ENCODE data around the gene RBM3.
"Not testable (repeated sequence)": the region's sequence is repeated elsewhere in the genome, so short reads cannot be mapped to it uniquely, and the experiment has no call there.

Gene RBM3

DNA sequence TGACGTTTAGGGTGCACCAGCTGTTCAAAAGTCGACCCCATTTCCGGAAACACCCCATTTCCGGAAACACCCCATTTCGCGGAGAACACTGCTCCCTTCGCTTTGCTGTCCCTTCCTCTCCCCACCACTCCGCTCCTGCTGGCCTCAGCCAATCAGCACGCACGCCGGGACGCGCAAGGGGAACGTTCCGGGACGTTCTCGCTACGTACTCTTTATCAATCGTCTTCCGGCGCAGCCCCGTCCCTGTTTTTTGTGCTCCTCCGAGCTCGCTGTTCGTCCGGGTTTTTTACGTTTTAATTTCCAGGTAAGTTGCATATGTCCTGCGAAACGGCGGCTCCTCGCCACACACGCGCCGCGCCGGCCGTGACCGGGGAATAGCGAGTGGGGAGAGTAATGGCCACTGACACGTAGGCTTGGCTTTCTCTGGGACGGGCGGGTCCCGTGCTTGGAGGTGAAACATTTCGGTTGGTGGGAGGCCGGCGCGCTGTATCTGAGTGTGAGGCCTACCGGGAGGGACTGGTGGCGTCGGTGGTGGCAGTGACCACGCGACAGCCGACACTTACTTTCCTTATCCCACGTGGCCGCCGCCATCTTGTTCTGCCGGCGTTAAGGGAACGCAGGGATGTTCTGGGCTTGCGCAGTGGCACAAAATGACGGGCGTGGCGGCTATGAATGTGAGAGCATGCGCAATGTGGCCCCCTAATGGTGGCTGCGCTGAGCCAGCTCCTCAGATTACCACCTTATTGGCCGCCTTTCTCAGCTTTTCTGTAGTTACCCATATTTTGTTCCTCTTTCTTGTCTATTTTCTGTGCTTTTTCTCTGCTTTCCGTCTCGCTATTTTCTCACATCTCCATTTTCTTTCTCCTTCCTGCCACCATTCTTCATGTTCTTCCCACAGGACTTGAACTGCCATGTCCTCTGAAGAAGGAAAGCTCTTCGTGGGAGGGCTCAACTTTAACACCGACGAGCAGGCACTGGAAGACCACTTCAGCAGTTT lies at the start of gene RBM3:
RBM3 (plus strand) TSS at position 215 of the 997 bp plus-strand sequence; CDS start at position 912, 697 bp downstream.
- peaks cover 0 to 15% of the 10 kb centered on the region in 2 donors for H3K4me1 ChIP-seq (ENCODE audit: control insufficient read depth in 1 of 2, insufficient read depth in 2 of 2, low read length in 2 of 2)
- no peaks in the 10 kb centered on the region for H3K27me3 ChIP-seq (ENCODE audit: low read depth, low read length)
- peak within 1 kb of the TSS; percentile 97 for H3K27ac ChIP-seq (ENCODE audit: low read length)
- peak within 1 kb of the TSS; percentile 69 to 97 for H3K4me3 ChIP-seq (ENCODE audit: low read depth in 1 of 2, low read length in 2 of 2)
- peaks cover 29 to 40% of the 10 kb centered on the region in 2 donors for H3K36me3 ChIP-seq (ENCODE audit: control insufficient read depth in 1 of 2, insufficient read depth in 2 of 2, low read length in 2 of 2)
- H3K9me3 ChIP-seq (ENCODE audit: control insufficient read depth in 1 of 2, low read length in 2 of 2), result no peaks in the 10 kb centered on the region

DNA sequence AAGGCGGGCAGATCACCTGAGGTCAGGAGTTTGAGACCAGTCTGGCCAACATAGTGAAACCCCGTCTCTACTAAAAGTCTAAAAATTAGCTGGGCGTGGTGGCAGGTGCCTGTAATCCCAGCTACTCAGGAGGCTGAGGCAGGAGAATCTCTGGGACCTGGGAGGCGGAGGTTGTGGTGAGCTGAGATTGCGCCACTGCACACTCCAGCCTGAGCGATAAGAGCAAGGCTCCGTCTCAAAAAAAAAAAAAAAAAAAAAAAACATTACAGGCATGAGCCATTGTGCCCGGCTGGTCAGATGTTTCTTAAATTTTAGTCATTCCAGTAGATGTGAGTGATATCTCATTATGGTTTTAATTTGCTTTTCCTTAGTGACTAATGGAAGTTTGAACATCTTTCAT lies 48.4 kb upstream of the RBM3 start:
- not testable (repeated sequence) for H3K27ac ChIP-seq (ENCODE audit: low read length); H3K9me3 ChIP-seq (ENCODE audit: control insufficient read depth in 1 of 2, low read length in 2 of 2); H3K4me1 ChIP-seq (ENCODE audit: control insufficient read depth in 1 of 2, insufficient read depth in 2 of 2, low read length in 2 of 2); H3K27me3 ChIP-seq (ENCODE audit: low read depth, low read length); H3K4me3 ChIP-seq (ENCODE audit: low read depth in 1 of 2, low read length in 2 of 2)
- H3K36me3 ChIP-seq (ENCODE audit: control insufficient read depth in 1 of 2, insufficient read depth in 2 of 2, low read length in 2 of 2), result peaks cover 5 to 10% of the 10 kb centered on the region in 2 donors

DNA sequence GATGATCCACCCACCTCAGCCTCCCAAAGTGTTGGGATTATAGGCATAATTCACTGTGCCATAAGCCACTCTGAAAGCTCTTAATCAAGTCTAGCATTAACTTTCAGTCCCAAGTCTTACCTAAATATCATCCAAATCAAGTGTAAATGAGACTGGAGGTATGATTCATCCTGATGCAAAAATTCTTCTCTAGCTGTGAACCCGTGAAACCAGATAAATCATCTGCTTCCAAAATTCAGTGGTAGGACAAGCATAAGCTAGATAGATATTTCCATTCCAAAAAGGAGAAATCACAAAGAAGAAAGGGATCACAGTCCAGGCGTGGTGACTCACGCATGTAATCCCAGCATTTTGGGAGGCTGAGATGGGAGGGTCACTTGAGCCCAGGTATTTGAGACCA lies 43.5 kb upstream of the RBM3 start:
- H3K4me1 ChIP-seq (ENCODE audit: control insufficient read depth in 1 of 2, insufficient read depth in 2 of 2, low read length in 2 of 2), result no peaks in the 10 kb centered on the region
- peaks cover 5 to 10% of the 10 kb centered on the region in 2 donors for H3K36me3 ChIP-seq (ENCODE audit: control insufficient read depth in 1 of 2, insufficient read depth in 2 of 2, low read length in 2 of 2)
- no peaks in the 10 kb centered on the region for H3K27me3 ChIP-seq (ENCODE audit: low read depth, low read length)
- H3K27ac ChIP-seq (ENCODE audit: low read length), result no peak overlapping the region
- no peak overlapping the region for H3K4me3 ChIP-seq (ENCODE audit: low read depth in 1 of 2, low read length in 2 of 2)
- H3K9me3 ChIP-seq (ENCODE audit: control insufficient read depth in 1 of 2, low read length in 2 of 2), result no peaks in the 10 kb centered on the region

DNA sequence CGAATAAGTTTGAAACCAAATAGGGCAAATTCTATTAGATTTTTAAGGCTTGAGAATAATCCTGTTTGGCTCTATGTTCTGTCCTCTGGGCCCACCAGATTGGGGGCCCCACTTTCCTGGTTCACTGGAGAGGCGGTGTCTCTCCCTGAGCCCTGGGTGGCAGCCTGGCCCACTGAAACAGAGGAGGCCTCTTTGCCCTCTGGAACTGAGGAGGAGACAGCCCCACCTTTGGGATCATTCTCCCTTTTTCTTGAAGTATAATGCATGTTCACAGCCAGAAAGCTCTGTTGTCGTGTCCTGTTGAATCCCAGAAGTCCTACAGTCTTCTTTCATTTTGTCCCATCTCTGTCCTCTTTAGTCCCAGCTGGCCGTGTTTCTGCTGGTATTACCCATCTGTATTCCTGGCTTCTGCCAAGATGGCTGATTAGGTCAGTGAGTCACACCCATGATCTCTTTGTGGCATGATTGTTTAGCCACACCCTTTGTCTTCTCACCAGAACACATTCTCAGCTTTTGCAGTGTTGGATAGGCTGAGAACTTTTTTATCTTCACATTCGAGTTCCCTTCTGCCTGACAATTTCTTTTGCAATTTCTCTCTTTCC lies 42.8 kb upstream of the RBM3 start:
- Histone ChIP-seq H3K4me1 (ENCODE audit: control insufficient read depth in 1 of 2, insufficient read depth in 2 of 2, low read length in 2 of 2) (no peaks in the 10 kb centered on the region), H3K36me3 (ENCODE audit: control insufficient read depth in 1 of 2, insufficient read depth in 2 of 2, low read length in 2 of 2) (peaks cover 5 to 10% of the 10 kb centered on the region in 2 donors), H3K9me3 (ENCODE audit: control insufficient read depth in 1 of 2, low read length in 2 of 2) (no peaks in the 10 kb centered on the region), H3K4me3 (ENCODE audit: low read depth in 1 of 2, low read length in 2 of 2) (no peak overlapping the region), H3K27me3 (ENCODE audit: low read depth, low read length) (no peaks in the 10 kb centered on the region), H3K27ac (ENCODE audit: low read length) (no peak overlapping the region)

DNA sequence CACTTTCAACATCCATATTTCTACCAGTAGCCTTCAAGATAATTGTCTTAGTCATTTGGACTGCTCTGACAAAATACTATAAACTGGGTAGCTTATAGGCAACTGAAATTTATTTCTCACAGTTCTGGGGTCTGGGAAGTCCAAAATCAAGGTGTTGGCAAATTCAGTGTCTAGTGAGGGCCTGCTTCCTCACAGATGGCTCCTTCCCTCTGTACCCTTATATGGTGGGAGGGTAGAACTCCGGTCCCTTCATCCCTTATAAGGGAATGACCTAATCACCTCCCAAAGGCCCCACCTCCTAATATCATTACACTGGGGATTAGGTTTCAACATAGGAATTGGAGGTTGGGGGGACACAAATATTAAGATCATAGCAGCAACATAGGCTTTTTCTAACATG lies 42.1 kb upstream of the RBM3 start:
- peaks cover 2% of the 10 kb centered on the region in 2 donors for H3K36me3 ChIP-seq (ENCODE audit: control insufficient read depth in 1 of 2, insufficient read depth in 2 of 2, low read length in 2 of 2)
- no peaks in the 10 kb centered on the region for H3K27me3 ChIP-seq (ENCODE audit: low read depth, low read length)
- H3K4me1 ChIP-seq (ENCODE audit: control insufficient read depth in 1 of 2, insufficient read depth in 2 of 2, low read length in 2 of 2), result no peaks in the 10 kb centered on the region
- H3K9me3 ChIP-seq (ENCODE audit: control insufficient read depth in 1 of 2, low read length in 2 of 2), result no peaks in the 10 kb centered on the region
- H3K4me3 ChIP-seq (ENCODE audit: low read depth in 1 of 2, low read length in 2 of 2), result no peak overlapping the region
- H3K27ac ChIP-seq (ENCODE audit: low read length), result no peak overlapping the region

DNA sequence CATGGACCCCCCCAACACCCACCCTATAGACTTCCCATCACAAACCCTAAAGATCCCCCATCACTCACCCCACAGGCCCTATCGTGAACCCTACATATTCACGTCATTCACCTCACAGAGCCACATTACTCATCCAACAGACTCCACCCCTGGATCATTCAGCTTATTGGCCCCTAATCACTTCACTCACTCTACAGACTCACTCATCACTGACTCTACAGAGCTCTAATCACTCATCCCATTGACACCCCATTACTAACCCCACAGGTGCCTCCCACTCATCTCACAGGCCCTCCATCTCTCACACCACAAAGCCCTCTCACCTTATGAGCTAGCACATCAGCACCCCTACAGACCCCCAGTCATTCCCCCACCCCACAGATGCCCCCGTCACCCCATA lies 41.1 kb upstream of the RBM3 start:
- H3K9me3 ChIP-seq (ENCODE audit: control insufficient read depth in 1 of 2, low read length in 2 of 2), result no peaks in the 10 kb centered on the region
- H3K4me1 ChIP-seq (ENCODE audit: control insufficient read depth in 1 of 2, insufficient read depth in 2 of 2, low read length in 2 of 2), result no peaks in the 10 kb centered on the region
- no peaks in the 10 kb centered on the region for H3K27me3 ChIP-seq (ENCODE audit: low read depth, low read length)
- H3K27ac ChIP-seq (ENCODE audit: low read length), result no peak overlapping the region
- H3K4me3 ChIP-seq (ENCODE audit: low read depth in 1 of 2, low read length in 2 of 2), result no peak overlapping the region
- H3K36me3 ChIP-seq (ENCODE audit: control insufficient read depth in 1 of 2, insufficient read depth in 2 of 2, low read length in 2 of 2), result no peaks in the 10 kb centered on the region

- Histone ChIP-seq H3K36me3 (ENCODE audit: control insufficient read depth in 1 of 2, insufficient read depth in 2 of 2, low read length in 2 of 2) (no peaks in the 10 kb centered on the region), H3K4me1 (ENCODE audit: control insufficient read depth in 1 of 2, insufficient read depth in 2 of 2, low read length in 2 of 2) (peaks cover 3 to 4% of the 10 kb centered on the region in 2 donors), H3K9me3 (ENCODE audit: control insufficient read depth in 1 of 2, low read length in 2 of 2) (no peaks in the 10 kb centered on the region), H3K27ac (ENCODE audit: low read length) (peak overlapping the region; percentile 23), H3K4me3 (ENCODE audit: low read depth in 1 of 2, low read length in 2 of 2) (peak overlapping the region in 1 of 2 donors; percentile 68), H3K27me3 (ENCODE audit: low read depth, low read length) (no peaks in the 10 kb centered on the region)
Measured at GRCh38 chrX:48538641-48539344, 35.5 kb upstream of the RBM3 start.

DNA sequence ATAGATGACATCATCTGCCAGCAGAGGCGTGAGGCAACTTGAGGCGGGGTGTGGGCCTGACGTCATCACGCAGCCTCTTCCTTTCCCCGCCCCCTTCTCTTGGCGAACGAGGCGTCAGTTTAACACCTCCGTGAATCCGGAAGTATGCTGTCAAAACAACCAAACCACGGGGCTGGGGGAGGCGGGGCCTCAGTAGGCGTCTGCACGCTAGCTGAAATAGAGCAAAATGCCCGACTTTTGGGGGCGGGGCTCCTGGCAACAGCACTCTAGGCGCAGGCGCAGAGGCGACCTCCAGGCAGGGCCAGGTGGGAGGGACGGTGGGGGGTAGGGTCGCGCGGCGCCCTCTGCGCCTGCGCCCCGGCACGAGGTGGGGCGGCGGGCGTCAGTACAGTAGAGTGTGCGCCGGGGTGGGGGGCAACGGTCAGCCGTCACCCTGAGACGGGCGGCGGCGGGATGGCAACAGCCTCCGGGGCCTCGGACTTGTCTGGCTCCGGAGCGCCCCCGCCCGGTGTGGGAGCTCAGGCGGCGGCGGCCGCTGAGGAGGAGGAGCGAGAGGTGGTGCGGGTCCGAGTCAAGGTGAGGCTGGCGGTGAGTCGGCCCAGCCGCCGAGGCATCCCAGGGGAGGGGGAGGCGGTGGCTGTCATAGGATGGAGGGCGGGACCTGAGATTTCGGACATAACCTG lies 34.8 kb upstream of the RBM3 start, which contains the start of gene TBC1D25:
TBC1D25 (plus strand) TSS at position 370 of the 683 bp plus-strand sequence; CDS start at position 454, 84 bp downstream.
- H3K27me3 ChIP-seq (ENCODE audit: low read depth, low read length), result no peaks in the 10 kb centered on the region
- H3K4me1 ChIP-seq (ENCODE audit: control insufficient read depth in 1 of 2, insufficient read depth in 2 of 2, low read length in 2 of 2), result peaks cover 3 to 4% of the 10 kb centered on the region in 2 donors
- no peaks in the 10 kb centered on the region for H3K9me3 ChIP-seq (ENCODE audit: control insufficient read depth in 1 of 2, low read length in 2 of 2)
- peak within 1 kb of the TSS; percentile 61 to 68 for H3K4me3 ChIP-seq (ENCODE audit: low read depth in 1 of 2, low read length in 2 of 2)
- no peaks in the 10 kb centered on the region for H3K36me3 ChIP-seq (ENCODE audit: control insufficient read depth in 1 of 2, insufficient read depth in 2 of 2, low read length in 2 of 2)
- H3K27ac ChIP-seq (ENCODE audit: low read length), result peak within 1 kb of the TSS; percentile 60

- no peaks in the 10 kb centered on the region for H3K9me3 ChIP-seq (ENCODE audit: control insufficient read depth in 1 of 2, low read length in 2 of 2)
- no peaks in the 10 kb centered on the region for H3K27me3 ChIP-seq (ENCODE audit: low read depth, low read length)
- peak overlapping the region; percentile 60 for H3K27ac ChIP-seq (ENCODE audit: low read length)
- H3K4me1 ChIP-seq (ENCODE audit: control insufficient read depth in 1 of 2, insufficient read depth in 2 of 2, low read length in 2 of 2), result peaks cover 3 to 4% of the 10 kb centered on the region in 2 donors
- H3K4me3 ChIP-seq (ENCODE audit: low read depth in 1 of 2, low read length in 2 of 2), result peak overlapping the region; percentile 61 to 68
- H3K36me3 ChIP-seq (ENCODE audit: control insufficient read depth in 1 of 2, insufficient read depth in 2 of 2, low read length in 2 of 2), result peaks cover 4 to 5% of the 10 kb centered on the region in 2 donors
Measured at GRCh38 chrX:48540028-48540375, 34.3 kb upstream of the RBM3 start.

DNA sequence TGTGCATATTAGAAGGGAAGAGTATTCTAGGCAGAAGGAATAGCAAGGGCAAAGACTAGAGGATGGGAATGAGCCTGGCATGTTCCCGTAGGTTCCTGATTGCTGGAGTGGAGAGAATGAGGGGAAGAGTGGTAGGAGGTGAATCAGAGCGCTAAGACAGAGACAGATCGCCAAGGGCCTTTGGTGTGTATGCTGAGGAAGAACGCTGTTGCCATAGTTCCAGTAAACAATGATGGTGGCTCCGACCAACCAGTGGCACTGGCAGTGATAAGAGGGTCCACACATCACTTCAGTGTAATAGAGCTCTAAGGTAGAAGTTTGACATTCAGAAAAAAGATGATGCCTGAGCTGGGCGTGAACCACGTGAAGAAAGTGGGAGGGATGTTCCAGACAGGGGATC lies 33.8 kb upstream of the RBM3 start:
- Histone ChIP-seq H3K4me1 (ENCODE audit: control insufficient read depth in 1 of 2, insufficient read depth in 2 of 2, low read length in 2 of 2) (peaks cover 3 to 4% of the 10 kb centered on the region in 2 donors), H3K9me3 (ENCODE audit: control insufficient read depth in 1 of 2, low read length in 2 of 2) (no peaks in the 10 kb centered on the region)

More for the DNA sequence above, 33.8 kb upstream of the RBM3 start:
- Histone ChIP-seq H3K4me3 (ENCODE audit: low read depth in 1 of 2, low read length in 2 of 2) (peak overlapping the region; percentile 61 to 68), H3K27ac (ENCODE audit: low read length) (peak overlapping the region; percentile 60), H3K36me3 (ENCODE audit: control insufficient read depth in 1 of 2, insufficient read depth in 2 of 2, low read length in 2 of 2) (peaks cover 5% of the 10 kb centered on the region in 2 donors), H3K27me3 (ENCODE audit: low read depth, low read length) (no peaks in the 10 kb centered on the region)
